Prostate gland (tissue), 2 donors: ENCODE measurements around the gene KAZALD1. TPM values are rescaled to one million over a fixed set of nuclear protein-coding genes. Genes with fewer than 3 reads are reported as not detected.

ENCODE experiments used
- DNase-seq: peaks from one replicate; pipeline ENCODE4 v3.0.0-alpha.2; 2019; ENCODE audit warnings: low spot score
- H3K27ac ChIP-seq, 2 donors: fragments of 200-600 bp; sonication (generic); 2 replicates each; pipeline ENCODE4 v1.5.1; 2017 to 2019
- H3K27me3 ChIP-seq: fragments of 200-600 bp; sonication (generic); replicated peaks from 2 replicates; pipeline ENCODE4 v1.5.1; 2019; ENCODE audit not compliant: insufficient read depth
- H3K36me3 ChIP-seq, 2 donors: fragments of 200-600 bp; sonication (generic); 1 replicate in 1 of 2; 2 replicates in 1 of 2; pipeline versions ENCODE4 v1.5.1 to v1.8.1; 2017 to 2019
- H3K4me1 ChIP-seq: fragments of 200-600 bp; sonication (generic); replicated peaks from 2 replicates; pipeline ENCODE4 v1.5.1; 2019
- H3K4me3 ChIP-seq, 2 donors: fragments of 200-600 bp; sonication (generic); 2 replicates each; pipeline ENCODE4 v1.5.1; 2017 to 2019
- H3K9me3 ChIP-seq: fragments of 200-600 bp; sonication (generic); 2 replicates; pipeline ENCODE4 v1.5.1; 2017
- POLR2A ChIP-seq: fragments of 450-650 bp; IDR thresholded peaks from one replicate; pipeline ENCODE4 v1.6.1; 2016; ENCODE audit warnings: antibody characterized with exemption, mild to moderate bottlenecking
- POLR2AphosphoS5 ChIP-seq: sonication (generic); formaldehyde crosslinking; IDR thresholded peaks from one replicate; pipeline ENCODE4 v1.6.1; 2017; ENCODE audit warnings: antibody characterized with exemption
- WGBS: methylation state at CpG from one replicate; pipeline ENCODE4 v1.1.5; 2018; 5-methylcytosine and 5-hydroxymethylcytosine counted together
- intact Hi-C: fragments of 100-400 bp; cut with DNase I; formaldehyde crosslinking; loops from one replicate; pipeline ENCODE4 v1.14.2; 2022
- total RNA-seq, 2 donors: library from RNA; depleted of rRNA; stranded (reverse); fragments of >200 nt; gene quantifications; one replicate each; pipeline ENCODE4 v1.1.0, GENCODE V29; 2016
- TF ChIP-seq, protein P1 (sequence below), 4 experiments: fragments of 200-600 bp in 2 of 4; fragments of 450-650 bp in 2 of 4; sonication (generic) in 2 of 4; IDR thresholded peaks; 1 replicate in 3 of 4; 2 replicates in 1 of 4; pipeline ENCODE4 v1.5.1; 2016 to 2019; ENCODE audit warnings: antibody characterized with exemption in 4 of 4, mild to moderate bottlenecking in 2 of 4, moderate library complexity in 2 of 4

Gene KAZALD1
- total RNA-seq, 2 donors from 2014 or later: 9.8 to 24.4 TPM

DNA sequence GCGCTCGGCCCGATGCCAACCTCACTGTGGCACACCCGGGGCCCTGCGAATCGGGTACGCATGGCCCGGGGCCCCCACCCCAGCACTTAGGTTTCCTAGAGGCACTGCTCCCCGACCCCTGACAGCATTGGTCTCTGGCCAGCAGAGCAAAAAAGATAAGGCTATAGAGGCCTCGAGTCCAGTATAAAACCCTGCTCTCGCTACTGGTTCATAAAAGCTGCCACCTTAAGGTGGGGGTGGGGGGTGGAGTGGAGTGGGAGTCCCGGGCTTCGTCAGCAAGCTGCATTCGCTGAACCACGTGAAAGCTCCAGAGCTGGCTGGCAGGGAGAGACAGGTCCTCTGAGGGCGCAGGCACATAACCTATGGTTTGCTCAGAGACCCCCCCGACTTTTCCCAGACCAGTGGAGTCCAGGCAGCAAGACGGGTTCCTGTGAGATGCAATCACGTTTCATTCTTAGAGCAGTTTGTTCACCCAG is 1.3 kb downstream of the KAZALD1 start:
- 32% methylated on average over 15 of the region's 19 CpGs for WGBS
- Histone ChIP-seq H3K36me3 (no peaks in the 10 kb centered on the region), H3K4me3 (peak overlapping the region in 1 of 2 donors; percentile 6), H3K27me3 (no peaks in the 10 kb centered on the region), H3K4me1 (peaks cover 5% of the 10 kb centered on the region), H3K9me3 (no peaks in the 10 kb centered on the region), H3K27ac (no peak overlapping the region)
- DNase-seq: no peak
- no peak for TF ChIP-seq POLR2A
- TF ChIP-seq, protein P1, sequence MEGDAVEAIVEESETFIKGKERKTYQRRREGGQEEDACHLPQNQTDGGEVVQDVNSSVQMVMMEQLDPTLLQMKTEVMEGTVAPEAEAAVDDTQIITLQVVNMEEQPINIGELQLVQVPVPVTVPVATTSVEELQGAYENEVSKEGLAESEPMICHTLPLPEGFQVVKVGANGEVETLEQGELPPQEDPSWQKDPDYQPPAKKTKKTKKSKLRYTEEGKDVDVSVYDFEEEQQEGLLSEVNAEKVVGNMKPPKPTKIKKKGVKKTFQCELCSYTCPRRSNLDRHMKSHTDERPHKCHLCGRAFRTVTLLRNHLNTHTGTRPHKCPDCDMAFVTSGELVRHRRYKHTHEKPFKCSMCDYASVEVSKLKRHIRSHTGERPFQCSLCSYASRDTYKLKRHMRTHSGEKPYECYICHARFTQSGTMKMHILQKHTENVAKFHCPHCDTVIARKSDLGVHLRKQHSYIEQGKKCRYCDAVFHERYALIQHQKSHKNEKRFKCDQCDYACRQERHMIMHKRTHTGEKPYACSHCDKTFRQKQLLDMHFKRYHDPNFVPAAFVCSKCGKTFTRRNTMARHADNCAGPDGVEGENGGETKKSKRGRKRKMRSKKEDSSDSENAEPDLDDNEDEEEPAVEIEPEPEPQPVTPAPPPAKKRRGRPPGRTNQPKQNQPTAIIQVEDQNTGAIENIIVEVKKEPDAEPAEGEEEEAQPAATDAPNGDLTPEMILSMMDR (IDR thresholded peaks at IDR 0.05): no peak
- intact Hi-C loops: no loop called here

DNA sequence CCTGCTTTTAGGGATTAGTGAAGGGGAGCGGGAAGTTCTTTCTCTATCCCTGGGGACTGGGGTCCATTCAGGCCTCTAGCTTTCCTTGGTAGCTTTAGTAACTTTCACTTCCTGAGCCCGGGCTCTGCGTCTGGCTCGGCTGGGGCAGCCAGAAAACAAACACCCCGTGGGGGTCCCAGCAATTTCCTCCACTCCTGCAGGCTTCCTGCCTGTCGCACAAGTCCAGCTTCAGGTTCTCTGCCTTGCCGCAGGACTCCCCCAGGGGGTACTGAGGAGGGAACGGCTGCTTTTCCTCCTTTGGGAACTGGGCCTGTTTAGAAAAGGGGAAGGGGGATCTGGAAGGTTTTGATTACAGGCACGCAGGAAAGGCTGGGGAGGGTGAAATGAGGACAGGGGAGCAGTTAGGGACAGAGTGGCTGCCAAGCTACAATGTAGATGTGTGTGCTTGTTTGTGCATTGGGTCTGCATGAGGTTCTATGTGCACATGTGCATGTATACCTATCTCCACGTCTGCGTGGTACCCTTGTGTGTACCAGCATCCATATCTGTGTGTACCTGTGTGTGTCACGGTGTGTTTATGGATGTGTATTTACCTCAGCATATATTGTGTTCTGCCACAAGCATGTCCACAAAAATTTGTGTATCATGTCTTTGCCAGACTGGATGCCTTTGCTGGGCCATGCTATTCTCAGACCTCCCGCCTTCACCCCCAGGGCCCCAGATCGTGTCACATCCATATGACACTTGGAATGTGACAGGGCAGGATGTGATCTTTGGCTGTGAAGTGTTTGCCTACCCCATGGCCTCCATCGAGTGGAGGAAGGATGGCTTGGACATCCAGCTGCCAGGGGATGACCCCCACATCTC is 2.0 kb downstream of the KAZALD1 start:
- Histone ChIP-seq H3K27me3 (no peaks in the 10 kb centered on the region), H3K36me3 (no peaks in the 10 kb centered on the region), H3K4me3 (no peak overlapping the region), H3K4me1 (peaks cover 5% of the 10 kb centered on the region), H3K27ac (no peak overlapping the region), H3K9me3 (no peaks in the 10 kb centered on the region)
- intact Hi-C loops: no loop called here
- TF ChIP-seq, protein P1 (IDR thresholded peaks at IDR 0.05): no peak
- TF ChIP-seq POLR2A (no peak), POLR2AphosphoS5 (no peak)
- DNase-seq: no peak
- WGBS: 70% methylated on average over 14 of the region's 15 CpGs

DNA sequence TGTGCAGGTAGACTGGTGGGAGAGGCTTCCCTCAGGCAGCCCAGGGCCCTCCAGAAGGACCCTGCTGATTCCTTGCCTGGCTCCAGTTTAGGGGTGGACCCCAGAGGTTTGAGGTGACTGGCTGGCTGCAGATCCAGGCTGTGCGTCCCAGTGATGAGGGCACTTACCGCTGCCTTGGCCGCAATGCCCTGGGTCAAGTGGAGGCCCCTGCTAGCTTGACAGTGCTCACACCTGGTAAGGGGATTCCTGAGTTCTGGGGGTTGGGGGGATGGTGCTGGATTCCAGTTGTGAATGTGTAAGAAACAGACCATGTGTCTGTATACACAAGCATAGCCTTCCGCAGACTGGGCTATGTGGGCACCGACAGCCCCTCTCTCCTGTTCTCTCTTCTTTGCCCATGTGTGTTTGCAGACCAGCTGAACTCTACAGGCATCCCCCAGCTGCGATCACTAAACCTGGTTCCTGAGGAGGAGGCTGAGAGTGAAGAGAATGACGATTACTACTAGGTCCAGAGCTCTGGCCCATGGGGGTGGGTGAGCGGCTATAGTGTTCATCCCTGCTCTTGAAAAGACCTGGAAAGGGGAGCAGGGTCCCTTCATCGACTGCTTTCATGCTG is 2.7 kb downstream of the KAZALD1 start:
- Histone ChIP-seq H3K27ac (no peak overlapping the region), H3K4me3 (no peak overlapping the region), H3K4me1 (peaks cover 5% of the 10 kb centered on the region), H3K9me3 (no peaks in the 10 kb centered on the region), H3K27me3 (no peaks in the 10 kb centered on the region), H3K36me3 (no peaks in the 10 kb centered on the region)
- intact Hi-C loops: loop anchor here (5.0 kb wide), 1 partner anchor 32 kb away; the partner anchor contains the start of genes PDZD7 and SFXN3
- TF ChIP-seq POLR2AphosphoS5 (no peak), POLR2A (no peak)
- TF ChIP-seq, protein P1 (IDR thresholded peaks at IDR 0.05): no peak
- DNase-seq: no peak
- 95% methylated on average over 9 of the region's 9 CpGs for WGBS

DNA sequence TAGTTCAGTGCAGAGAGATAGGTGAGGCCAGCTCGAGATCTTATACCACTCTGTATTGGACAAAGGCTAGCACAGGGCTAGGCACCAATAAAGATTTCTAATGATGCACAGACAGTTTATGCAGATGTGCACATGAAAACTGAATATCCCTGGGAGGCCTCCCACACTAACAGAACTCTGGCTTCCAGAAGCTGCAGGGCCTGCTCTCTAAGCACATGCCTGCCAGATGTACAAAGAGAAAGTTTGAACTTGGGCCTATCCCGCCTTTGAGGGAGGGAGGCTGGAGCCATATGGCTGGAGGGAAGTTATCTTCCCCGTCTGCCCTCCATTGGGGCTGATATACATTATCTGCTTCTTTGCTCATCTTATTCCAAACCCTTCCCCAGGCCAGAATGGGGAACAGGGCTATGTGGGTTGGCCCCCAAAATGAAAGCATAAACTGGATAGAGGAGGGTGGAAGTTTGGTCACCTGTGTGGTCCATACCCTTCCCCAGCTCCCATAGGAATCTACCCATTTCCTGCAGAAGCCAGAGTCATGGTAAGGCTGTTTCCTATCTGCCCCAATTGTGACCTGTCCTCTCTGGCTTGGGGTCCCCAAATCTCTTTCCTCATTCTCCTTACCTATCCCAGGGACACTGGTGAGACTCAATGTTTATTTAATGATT is 3.8 kb downstream of the KAZALD1 start:
- no peaks in the 10 kb centered on the region for H3K27me3 ChIP-seq
- H3K27ac ChIP-seq: peak overlapping the region; percentile 82 to 85
- no peak for DNase-seq
- H3K4me3 ChIP-seq: peak overlapping the region; percentile 38 to 47
- WGBS: 63% methylated on average over 3 of the region's 3 CpGs
- intact Hi-C loops: loop anchor here (2.0 to 5.0 kb wide), 2 partner anchors 25 to 33 kb away; partner anchors contain the start of genes PDZD7 and SFXN3
- no peaks in the 10 kb centered on the region for H3K9me3 ChIP-seq
- TF ChIP-seq POLR2A: no peak
- TF ChIP-seq, protein P1 (IDR thresholded peaks at IDR 0.05): no peak
- no peak for TF ChIP-seq POLR2AphosphoS5
- H3K36me3 ChIP-seq: no peaks in the 10 kb centered on the region
- H3K4me1 ChIP-seq: peaks cover 5% of the 10 kb centered on the region
